Left ventricle myocardium inferior (tissue), 1 donor: ENCODE measurements around the gene USHBP1. TPM values are rescaled to one million over a fixed set of nuclear protein-coding genes. Genes with fewer than 3 reads are reported as not detected.

Experiments used
- DNase-seq: peaks from one replicate; pipeline ENCODE4 v3.0.0-alpha.2; 2020
- H3K27ac ChIP-seq: fragments of 200-600 bp; replicated peaks from 2 replicates; pipeline ENCODE4 v1.8.0; 2021
- H3K27me3 ChIP-seq: fragments of 200-600 bp; 2 replicates; pipeline ENCODE4 v1.8.0; 2021; ENCODE audit warnings: low read depth
- H3K36me3 ChIP-seq: fragments of 200-600 bp; 2 replicates; pipeline ENCODE4 v1.8.0; 2021
- H3K4me1 ChIP-seq: fragments of 200-600 bp; 2 replicates; pipeline ENCODE4 v1.8.0; 2021
- H3K4me3 ChIP-seq: fragments of 200-600 bp; 2 replicates; pipeline ENCODE4 v1.8.0; 2021; ENCODE audit warnings: mild to moderate bottlenecking, moderate library complexity
- H3K9me3 ChIP-seq: fragments of 200-600 bp; replicated peaks from 2 replicates; pipeline ENCODE4 v1.8.0; 2021
- CTCF ChIP-seq: fragments of 200-600 bp; IDR thresholded peaks from 2 replicates; pipeline ENCODE4 v1.8.0; 2021; ENCODE audit warnings: antibody characterized with exemption, mild to moderate bottlenecking, borderline replicate concordance
- intact Hi-C: fragments of 100-400 bp; cut with micrococcal nuclease; formaldehyde crosslinking; loops from one replicate; pipeline ENCODE4 v1.11.0; 2022
- total RNA-seq: library from RNA; stranded (reverse); fragmentation: NEBNext Ultra II Directional; extraction: Animal tissue kit (Norgen Biotek cat#: 25700); gene quantifications from one replicate; pipeline ENCODE4 v1.2.1, GENCODE V29; 2021
- donor health status: DM: no; HTN: yes; CAD: no; lungs with severe emphysema.

The USHBP1 gene
- total RNA-seq, 1 donor from 2014 or later, result 7.0 TPM

GRCh38 chr19:17286263-17286662 is 21.7 kb upstream of the USHBP1 start:
- Histone ChIP-seq H3K27ac (no peak overlapping the region), H3K9me3 (no peaks in the 10 kb centered on the region), H3K4me3 (no peak overlapping the region), H3K27me3 (peaks cover 25% of the 10 kb centered on the region), H3K4me1 (peaks cover 22% of the 10 kb centered on the region), H3K36me3 (no peaks in the 10 kb centered on the region)
- no peak for TF ChIP-seq CTCF
- no peak for DNase-seq
- intact Hi-C loops, result no loop called here

DNA sequence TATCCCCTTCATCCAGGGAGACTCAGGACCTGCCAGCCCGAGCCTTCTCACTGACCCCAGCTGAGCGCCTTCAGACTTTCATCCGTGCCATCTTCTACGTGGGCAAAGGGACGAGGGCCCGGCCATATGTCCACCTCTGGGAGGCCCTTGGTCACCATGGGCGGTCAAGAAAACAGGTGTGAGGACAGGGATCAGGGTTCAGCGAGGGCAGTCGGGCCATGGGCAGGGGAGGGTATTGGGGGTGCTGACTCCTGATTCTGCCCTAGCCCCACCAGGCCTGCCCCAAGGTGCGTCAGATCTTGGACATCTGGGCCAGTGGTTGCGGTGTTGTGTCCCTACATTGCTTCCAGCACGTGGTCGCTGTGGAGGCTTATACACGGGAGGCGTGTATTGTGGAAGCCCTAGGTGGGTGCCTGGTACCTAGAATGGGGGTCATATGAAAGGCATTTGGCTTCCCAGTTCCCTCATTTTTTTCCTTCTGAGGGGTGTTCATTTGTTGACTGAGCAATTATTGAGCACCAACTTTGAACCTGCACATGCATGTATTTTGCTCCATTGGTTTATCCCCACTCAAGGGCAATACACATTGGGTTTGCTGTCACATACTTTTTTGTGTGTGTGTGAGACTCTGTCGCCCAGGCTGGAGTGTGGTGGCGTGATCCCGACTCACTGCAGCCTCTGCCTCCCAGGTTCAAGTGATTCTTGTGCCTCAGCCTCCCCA is 21.0 kb upstream of the USHBP1 start:
- no peak for TF ChIP-seq CTCF
- peaks cover 31% of the 10 kb centered on the region for H3K27me3 ChIP-seq
- intact Hi-C loops, result no loop called here

DNA sequence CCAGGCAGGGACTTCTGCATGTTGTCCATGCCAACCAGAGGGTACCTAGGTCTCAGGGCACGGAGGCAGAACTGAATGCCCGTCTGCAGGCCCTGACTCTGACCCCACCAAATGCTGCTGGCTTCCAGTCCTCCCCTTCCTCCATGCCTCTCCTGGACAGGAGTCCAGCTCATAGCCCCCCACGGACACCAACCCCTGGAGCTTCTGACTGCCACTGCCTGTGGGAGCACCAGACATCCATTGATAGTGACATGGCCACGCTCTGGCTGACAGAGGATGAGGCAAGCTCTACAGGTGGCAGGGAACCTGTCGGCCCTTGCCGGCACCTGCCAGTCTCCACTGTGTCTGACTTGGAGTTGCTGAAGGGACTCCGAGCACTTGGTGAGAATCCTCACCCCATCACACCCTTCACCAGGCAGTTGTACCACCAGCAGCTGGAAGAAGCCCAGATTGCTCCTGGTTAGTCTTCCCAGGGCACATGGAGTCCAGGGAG is 19.0 kb upstream of the USHBP1 start:
- Histone ChIP-seq H3K4me3 (no peak overlapping the region), H3K9me3 (no peaks in the 10 kb centered on the region), H3K4me1 (peaks cover 18% of the 10 kb centered on the region), H3K36me3 (peaks cover 4% of the 10 kb centered on the region), H3K27me3 (peaks cover 31% of the 10 kb centered on the region), H3K27ac (no peak overlapping the region)
- no peak for DNase-seq
- no peak for TF ChIP-seq CTCF
- intact Hi-C loops, result loop anchor here (5.0 kb wide), 1 partner anchor 216 kb away; no protein-coding TSS in a partner anchor

More for the DNA sequence above, 21.0 kb upstream of the USHBP1 start:
- no peaks in the 10 kb centered on the region for H3K36me3 ChIP-seq
- no peak overlapping the region for H3K27ac ChIP-seq
- no peaks in the 10 kb centered on the region for H3K9me3 ChIP-seq
- no peak for DNase-seq
- H3K4me3 ChIP-seq, result no peak overlapping the region
- H3K4me1 ChIP-seq, result peaks cover 24% of the 10 kb centered on the region

GRCh38 chr19:17282488-17283125 is 18.1 kb upstream of the USHBP1 start:
- H3K4me1 ChIP-seq, result peaks cover 18% of the 10 kb centered on the region
- intact Hi-C loops, result loop anchor here (5.0 kb wide), 1 partner anchor 215 kb away; no protein-coding TSS in a partner anchor

More at GRCh38 chr19:17282488-17283125, 18.1 kb upstream of the USHBP1 start:
- Histone ChIP-seq H3K9me3 (no peaks in the 10 kb centered on the region), H3K27ac (no peak overlapping the region), H3K36me3 (peaks cover 13% of the 10 kb centered on the region), H3K4me3 (peak overlapping the region; percentile 61), H3K27me3 (peaks cover 31% of the 10 kb centered on the region)
- peak; percentile 81 for DNase-seq
- TF ChIP-seq CTCF, result peak; percentile 95
